OCI-LY1 (cell line): ENCODE results near the gene PYGM.

Experiments used
- H2AFZ ChIP-seq: fragments of 200-600 bp; sonication (generic), shearing (Covaris generic); 2 replicates; pipeline ENCODE4 v1.6.0; 2014; ENCODE audit warnings: antibody characterized with exemption, mild to moderate bottlenecking, low read length
- H3F3A ChIP-seq: fragments of 200-600 bp; sonication (generic), shearing (Covaris generic); 2 replicates; pipeline ENCODE4 v1.6.0; 2014; ENCODE audit warnings: mild to moderate bottlenecking, antibody characterized with exemption, low read length, moderate library complexity; ENCODE audit not compliant: insufficient read depth
- H3K27ac ChIP-seq: fragments of 200-600 bp; sonication (generic); 2 replicates; pipeline ENCODE4 v1.5.1; 2014; ENCODE audit warnings: low read length, mixed run types, mild to moderate bottlenecking, low read depth; ENCODE audit not compliant: poor library complexity, severe bottlenecking
- H3K27me3 ChIP-seq: fragments of 200-600 bp; sonication (generic); 2 replicates; pipeline ENCODE4 v1.6.0; 2014; ENCODE audit warnings: antibody characterized with exemption, mild to moderate bottlenecking, low read length, moderate library complexity; ENCODE audit not compliant: insufficient read depth
- H3K36me3 ChIP-seq: fragments of 200-600 bp; sonication (generic); 2 replicates; pipeline ENCODE4 v1.6.1; 2014; ENCODE audit warnings: mild to moderate bottlenecking, antibody characterized with exemption, low read length, moderate library complexity, mixed read lengths; ENCODE audit not compliant: insufficient read depth
- H3K4me1 ChIP-seq: fragments of 200-600 bp; sonication (generic); 2 replicates; pipeline ENCODE4 v1.5.1; 2014; ENCODE audit warnings: mild to moderate bottlenecking, low read length, moderate library complexity; ENCODE audit not compliant: insufficient read depth, severe bottlenecking
- H3K4me2 ChIP-seq: fragments of 200-600 bp; sonication (generic), shearing (Covaris generic); 2 replicates; pipeline ENCODE4 v1.6.1; 2014; ENCODE audit warnings: low read length
- H3K4me3 ChIP-seq: fragments of 200-600 bp; sonication (generic); 2 replicates; pipeline ENCODE4 v1.5.1; 2014; ENCODE audit warnings: low read length, low read depth, mild to moderate bottlenecking, mixed read lengths; ENCODE audit not compliant: poor library complexity, severe bottlenecking
- H3K79me2 ChIP-seq: fragments of 200-600 bp; shearing (Covaris generic); 2 replicates; pipeline ENCODE4 v1.6.1; 2016; ENCODE audit warnings: mixed run types, low read length, mixed read lengths; ENCODE audit not compliant: insufficient read depth
- H3K9ac ChIP-seq: fragments of 200-600 bp; sonication (generic), shearing (Covaris generic); 2 replicates; pipeline ENCODE4 v1.6.1; 2014; ENCODE audit warnings: mild to moderate bottlenecking, low read length, mixed read lengths
- H3K9me2 ChIP-seq: fragments of 200-600 bp; sonication (generic), shearing (Covaris generic); 2 replicates; pipeline ENCODE4 v1.6.1; 2014; ENCODE audit warnings: low read depth, mild to moderate bottlenecking, low read length, mixed read lengths
- H3K9me3 ChIP-seq: fragments of 200-600 bp; shearing (Covaris generic); 2 replicates; pipeline ENCODE4 v1.6.1; 2014; ENCODE audit warnings: low read length, mixed read lengths
- H4K20me1 ChIP-seq: fragments of 200-600 bp; sonication (generic), shearing (Covaris generic); 2 replicates; pipeline ENCODE4 v1.6.0; 2016; ENCODE audit warnings: mild to moderate bottlenecking, low read length; ENCODE audit not compliant: insufficient read depth
- EZH2 ChIP-seq: fragments of 200-600 bp; sonication (generic), shearing (Covaris generic); IDR thresholded peaks from 2 replicates; pipeline ENCODE4 v1.8.0; 2017; ENCODE audit warnings: borderline replicate concordance, mixed run types, mild to moderate bottlenecking, antibody characterized with exemption, low read length, moderate library complexity, mixed read lengths
- TF ChIP-seq, protein P1 (sequence below): fragments of 200-600 bp; sonication (generic), shearing (Covaris generic); IDR thresholded peaks from 2 replicates; pipeline ENCODE4 v1.5.1; 2017; ENCODE audit warnings: mild to moderate bottlenecking, antibody characterized with exemption, low read length, moderate library complexity, mixed read lengths

PYGM gene

DNA sequence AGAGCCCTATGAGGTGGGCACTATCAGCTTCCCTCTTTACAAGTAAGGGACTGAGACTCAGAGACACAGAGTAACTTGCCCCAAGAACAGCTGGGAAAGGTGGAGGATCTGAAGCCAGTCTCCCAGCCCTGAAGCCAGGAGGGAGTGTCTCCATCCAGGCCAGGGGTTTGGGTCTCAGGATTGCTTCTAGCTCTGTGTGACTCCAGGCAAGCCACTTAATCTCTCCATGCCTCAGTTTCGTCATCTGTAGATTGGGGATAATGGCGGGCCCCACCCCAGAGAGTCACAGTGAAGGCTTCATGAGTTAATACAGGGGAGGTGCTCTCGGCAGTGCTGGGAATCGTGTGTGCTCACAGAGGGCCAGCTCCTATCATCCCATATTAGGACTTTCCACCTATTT, 32.7 kb upstream of the PYGM start:
- no peaks in the 10 kb centered on the region for H3K9me2 ChIP-seq
- TF ChIP-seq, protein P1, sequence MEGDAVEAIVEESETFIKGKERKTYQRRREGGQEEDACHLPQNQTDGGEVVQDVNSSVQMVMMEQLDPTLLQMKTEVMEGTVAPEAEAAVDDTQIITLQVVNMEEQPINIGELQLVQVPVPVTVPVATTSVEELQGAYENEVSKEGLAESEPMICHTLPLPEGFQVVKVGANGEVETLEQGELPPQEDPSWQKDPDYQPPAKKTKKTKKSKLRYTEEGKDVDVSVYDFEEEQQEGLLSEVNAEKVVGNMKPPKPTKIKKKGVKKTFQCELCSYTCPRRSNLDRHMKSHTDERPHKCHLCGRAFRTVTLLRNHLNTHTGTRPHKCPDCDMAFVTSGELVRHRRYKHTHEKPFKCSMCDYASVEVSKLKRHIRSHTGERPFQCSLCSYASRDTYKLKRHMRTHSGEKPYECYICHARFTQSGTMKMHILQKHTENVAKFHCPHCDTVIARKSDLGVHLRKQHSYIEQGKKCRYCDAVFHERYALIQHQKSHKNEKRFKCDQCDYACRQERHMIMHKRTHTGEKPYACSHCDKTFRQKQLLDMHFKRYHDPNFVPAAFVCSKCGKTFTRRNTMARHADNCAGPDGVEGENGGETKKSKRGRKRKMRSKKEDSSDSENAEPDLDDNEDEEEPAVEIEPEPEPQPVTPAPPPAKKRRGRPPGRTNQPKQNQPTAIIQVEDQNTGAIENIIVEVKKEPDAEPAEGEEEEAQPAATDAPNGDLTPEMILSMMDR = no peak
- TF ChIP-seq EZH2 = no peak
- H4K20me1 ChIP-seq = no peaks in the 10 kb centered on the region
- no peak overlapping the region for H3K4me3 ChIP-seq
- peaks cover 46% of the 10 kb centered on the region for H3K36me3 ChIP-seq
- no peaks in the 10 kb centered on the region for H3K27me3 ChIP-seq
- no peak overlapping the region for H3K27ac ChIP-seq
- no peaks in the 10 kb centered on the region for H3K9me3 ChIP-seq
- no peak overlapping the region for H3K4me2 ChIP-seq
- H3F3A ChIP-seq = no peaks in the 10 kb centered on the region
- no peaks in the 10 kb centered on the region for H3K79me2 ChIP-seq
- H3K9ac ChIP-seq = no peak overlapping the region
- H3K4me1 ChIP-seq = peaks cover 5% of the 10 kb centered on the region
- H2AFZ ChIP-seq = no peak overlapping the region

DNA sequence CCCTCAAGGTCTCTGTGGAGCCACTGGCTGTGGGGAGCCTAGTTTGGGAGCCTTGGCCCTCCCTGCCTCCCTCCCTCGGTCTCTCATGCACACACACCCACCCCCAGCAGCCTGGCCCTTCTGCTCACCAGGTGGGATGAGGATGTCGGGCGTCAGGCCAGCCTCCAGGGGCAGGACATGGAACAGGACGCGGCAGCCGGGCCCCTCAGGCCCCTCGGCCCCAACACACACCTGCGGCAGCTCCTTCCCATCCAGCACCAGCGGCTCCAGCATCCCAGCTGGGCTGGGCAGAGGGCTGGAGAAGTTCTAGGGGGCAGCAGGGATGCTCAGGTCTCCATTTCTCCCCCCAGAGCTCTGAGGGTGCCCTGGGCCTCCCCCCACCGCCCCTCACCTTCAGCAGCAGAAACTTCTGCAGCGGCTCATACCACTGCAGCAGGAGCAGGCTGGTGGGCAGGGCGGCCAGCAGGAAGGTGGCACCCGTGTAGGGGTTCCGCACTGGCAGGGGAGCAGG, 32.1 kb upstream of the PYGM start:
- Histone ChIP-seq H3K36me3 (peaks cover 39% of the 10 kb centered on the region), H3K9me2 (no peaks in the 10 kb centered on the region), H3K79me2 (no peaks in the 10 kb centered on the region), H3K27me3 (no peaks in the 10 kb centered on the region), H3K27ac (no peak overlapping the region), H3K4me2 (no peak overlapping the region), H2AFZ (no peak overlapping the region), H3K9me3 (no peaks in the 10 kb centered on the region), H3K4me1 (peaks cover 6% of the 10 kb centered on the region), H3K9ac (no peak overlapping the region), H4K20me1 (no peaks in the 10 kb centered on the region), H3F3A (no peaks in the 10 kb centered on the region), H3K4me3 (no peak overlapping the region)
- no peak for TF ChIP-seq EZH2
- TF ChIP-seq, protein P1 = no peak

DNA sequence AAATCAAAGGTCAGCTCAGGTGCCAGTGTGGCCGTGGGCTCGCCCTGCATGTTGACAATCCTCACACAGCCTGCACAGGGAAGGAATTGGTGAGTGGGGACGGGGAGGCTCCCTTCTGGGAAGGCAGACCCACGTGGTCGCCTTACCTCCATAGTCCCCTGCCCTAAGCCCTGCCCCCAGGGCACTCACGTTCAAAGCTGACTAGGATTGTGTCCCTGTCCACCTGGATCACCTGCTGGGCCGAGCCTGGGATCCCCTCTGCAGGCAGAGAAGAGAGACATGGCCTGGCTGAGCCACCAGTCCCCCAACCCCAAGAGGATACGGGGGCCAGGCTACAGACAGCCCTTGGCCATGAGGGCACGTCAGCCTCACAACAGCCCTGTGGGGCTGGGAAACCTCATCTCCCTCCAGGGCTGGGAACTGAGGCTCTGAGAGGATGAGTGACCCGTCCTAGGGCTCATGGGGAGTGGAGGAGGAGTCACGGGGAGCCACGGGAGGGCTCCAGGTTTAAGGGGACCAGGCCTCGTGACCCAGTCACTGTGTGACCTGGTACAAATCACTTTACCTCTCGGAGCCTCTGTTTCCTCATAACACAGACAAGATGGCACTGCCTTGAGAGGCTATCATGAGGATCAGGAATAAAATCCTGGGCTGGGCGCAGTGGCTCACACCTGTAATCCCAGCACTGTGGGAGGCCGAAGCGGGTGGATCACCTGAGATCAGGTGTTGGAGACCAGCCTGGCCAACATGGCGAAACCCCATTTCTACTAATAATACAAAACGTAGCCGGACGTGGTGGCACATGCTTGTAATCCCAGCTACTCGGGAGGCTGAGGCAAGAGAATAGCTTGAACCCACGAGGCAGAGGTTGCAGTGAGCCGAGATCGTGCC, 30.7 kb upstream of the PYGM start:
- H3K79me2 ChIP-seq = no peaks in the 10 kb centered on the region
- no peak overlapping the region for H3K27ac ChIP-seq
- H4K20me1 ChIP-seq = no peaks in the 10 kb centered on the region
- no peaks in the 10 kb centered on the region for H3K27me3 ChIP-seq
- H3K9me3 ChIP-seq = no peaks in the 10 kb centered on the region
- no peak overlapping the region for H2AFZ ChIP-seq
- H3K36me3 ChIP-seq = peaks cover 31% of the 10 kb centered on the region; the same call in 1 of the 2 replicates
- H3K4me3 ChIP-seq = no peak overlapping the region
- H3K9me2 ChIP-seq = no peaks in the 10 kb centered on the region
- no peak overlapping the region for H3K9ac ChIP-seq
- no peak overlapping the region for H3K4me2 ChIP-seq
- H3K4me1 ChIP-seq = peaks cover 6% of the 10 kb centered on the region
- TF ChIP-seq, protein P1 = no peak
- no peak for TF ChIP-seq EZH2
- H3F3A ChIP-seq = no peaks in the 10 kb centered on the region
